T47D (cell line): ENCODE data around the gene LITAFD.
A peak's percentile ranks its signal among the peaks of the same experiment; 100 is the strongest.
"Not testable (repeated sequence)": the region's sequence is repeated elsewhere in the genome, so short reads cannot be mapped to it uniquely, and the experiment has no call there.

Source experiments
- DNase-seq, 2 experiments: peaks; one replicate each; pipeline versions ENCODE4 v3.0.0 to v3.0.0-alpha.2; 2011 to 2012; ENCODE audit warnings: low read depth in 1 of 2, low spot score in 1 of 2
- JUND ChIP-seq: IDR thresholded peaks from 2 replicates; pipeline ENCODE4 v1.6.1; 2012; ENCODE audit warnings: low read depth
- in situ Hi-C: cut with HindIII; loops from 2 replicates; pipeline ENCODE4 v1.10.0; 2016; ENCODE audit warnings: low sequenced_read_pairs, low pct_unique_long_range_greater_than_20kb

LITAFD gene

DNA sequence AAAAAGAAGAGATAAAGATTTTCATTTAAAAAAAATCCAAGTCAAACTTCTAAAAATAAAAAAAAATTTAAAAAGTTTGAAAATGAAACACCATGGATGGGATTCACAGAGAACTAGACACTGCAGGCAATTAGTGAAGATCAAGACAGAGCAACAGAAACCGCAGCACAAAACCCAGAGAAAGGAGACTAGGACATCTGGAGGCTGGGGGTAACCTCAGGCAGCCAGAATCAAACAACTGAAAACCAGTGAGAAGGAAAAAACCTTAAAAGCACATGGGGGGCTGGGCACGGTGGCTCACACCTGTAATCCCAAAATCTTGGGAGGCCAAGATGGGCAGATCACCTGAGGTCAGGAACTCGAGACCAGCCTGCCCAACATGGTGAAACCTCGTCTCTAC, 30.6 kb downstream of the LITAFD start:
- in situ Hi-C loops = no loop called here
- no peak for TF ChIP-seq JUND
- no peak for DNase-seq

DNA sequence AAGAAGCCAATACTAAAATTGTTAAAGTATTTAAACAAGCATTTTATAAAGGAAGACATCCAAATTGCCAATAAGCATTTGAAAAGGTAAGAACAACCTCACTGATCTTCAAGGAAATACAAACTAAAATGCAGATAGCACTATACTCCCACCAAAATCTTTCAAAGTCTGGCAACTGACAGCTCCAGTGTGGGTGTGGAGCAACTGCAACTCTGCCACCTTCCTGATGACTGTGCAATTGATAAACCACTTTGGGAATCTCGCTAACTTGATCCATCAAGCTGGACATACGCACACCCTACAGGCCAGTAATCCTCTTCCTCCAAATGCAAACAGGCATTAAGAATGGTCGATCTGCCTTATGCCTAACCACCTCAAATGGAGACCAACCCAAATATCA, 31.9 kb downstream of the LITAFD start:
- DNase-seq = no peak
- in situ Hi-C loops = no loop called here
- no peak for TF ChIP-seq JUND

DNA sequence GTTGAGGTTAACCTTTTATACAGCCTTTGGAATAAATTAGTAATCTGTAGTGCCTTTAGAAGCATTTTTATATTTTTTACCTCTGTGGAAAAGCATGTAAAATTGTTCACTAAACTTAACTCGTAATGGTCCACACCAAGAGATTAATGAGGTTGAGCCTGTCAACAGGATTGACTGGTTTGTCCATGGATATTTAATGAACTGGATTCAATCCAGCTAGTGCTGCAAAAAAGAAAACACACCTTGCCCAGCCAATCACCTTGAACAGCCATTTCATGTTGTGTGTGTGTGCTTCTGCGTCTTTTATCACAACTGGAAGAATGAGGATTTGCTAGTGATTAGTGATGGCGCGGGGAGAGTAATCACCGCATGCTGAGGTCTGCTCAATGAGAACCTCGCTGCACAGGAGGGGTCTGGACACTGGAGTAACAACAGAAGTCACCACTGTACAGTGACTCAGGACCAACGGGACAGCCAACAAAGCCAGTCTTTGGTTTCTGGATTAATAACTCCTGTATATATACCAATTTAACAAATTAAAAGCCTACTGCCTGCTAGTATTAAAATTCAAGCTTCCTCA, 33.7 kb downstream of the LITAFD start:
- TF ChIP-seq JUND = no peak
- in situ Hi-C loops = no loop called here
- DNase-seq = peak; percentile 21 to 65

DNA sequence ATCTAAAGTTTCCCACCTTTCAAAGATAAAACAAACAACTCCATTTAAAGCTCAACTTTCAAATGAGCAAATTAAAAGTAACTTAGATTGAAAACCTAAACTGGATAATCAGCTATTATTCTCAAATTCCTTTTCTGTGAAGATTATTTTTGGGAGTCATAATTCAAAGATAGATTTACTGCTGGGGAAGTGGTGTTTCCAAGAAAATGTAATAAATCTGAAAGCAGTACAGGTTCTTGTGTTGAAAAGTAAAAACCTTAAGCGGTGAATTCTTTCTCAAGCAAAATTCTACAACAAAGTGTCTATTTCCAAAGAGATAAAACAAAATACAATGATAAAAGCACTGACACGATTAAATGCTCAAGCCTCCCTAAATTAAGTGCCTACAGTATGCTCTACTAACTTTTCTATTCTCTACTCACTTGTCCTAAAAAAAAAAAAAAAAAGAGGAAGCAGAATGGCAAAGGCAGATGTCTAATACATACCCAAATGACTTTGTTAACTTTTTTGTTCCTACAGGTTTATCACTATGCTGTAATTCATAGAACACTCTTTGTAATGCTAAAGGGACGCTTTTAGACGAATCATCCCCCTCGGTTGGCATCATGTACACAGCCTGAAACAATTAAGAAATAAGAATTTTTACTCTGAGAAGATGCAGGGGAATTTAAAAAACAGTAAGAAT, 34.5 kb downstream of the LITAFD start:
- in situ Hi-C loops = no loop called here

DNA sequence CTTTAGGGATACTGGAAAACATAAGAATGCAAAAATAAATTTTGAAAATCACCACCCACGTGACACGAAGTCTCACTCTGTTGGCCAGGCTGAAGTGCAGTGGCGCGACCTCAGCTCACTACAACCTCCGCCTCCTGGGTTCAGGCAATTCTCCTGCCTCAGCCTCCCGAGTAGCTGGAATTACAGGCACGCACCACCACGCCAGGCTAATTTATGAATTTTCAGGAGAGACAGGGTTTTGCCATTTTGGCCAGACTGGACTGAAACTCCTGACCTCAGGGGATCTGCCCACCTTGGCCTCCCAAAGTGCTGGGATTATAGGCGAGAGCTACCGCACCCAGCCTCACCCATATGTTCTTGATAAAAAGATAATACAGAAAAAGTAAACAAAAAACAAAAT, 35.2 kb downstream of the LITAFD start:
- in situ Hi-C loops, DNase-seq: not testable (repeated sequence)

More for the DNA sequence above, 34.5 kb downstream of the LITAFD start:
- TF ChIP-seq JUND = no peak
- DNase-seq = no peak

DNA sequence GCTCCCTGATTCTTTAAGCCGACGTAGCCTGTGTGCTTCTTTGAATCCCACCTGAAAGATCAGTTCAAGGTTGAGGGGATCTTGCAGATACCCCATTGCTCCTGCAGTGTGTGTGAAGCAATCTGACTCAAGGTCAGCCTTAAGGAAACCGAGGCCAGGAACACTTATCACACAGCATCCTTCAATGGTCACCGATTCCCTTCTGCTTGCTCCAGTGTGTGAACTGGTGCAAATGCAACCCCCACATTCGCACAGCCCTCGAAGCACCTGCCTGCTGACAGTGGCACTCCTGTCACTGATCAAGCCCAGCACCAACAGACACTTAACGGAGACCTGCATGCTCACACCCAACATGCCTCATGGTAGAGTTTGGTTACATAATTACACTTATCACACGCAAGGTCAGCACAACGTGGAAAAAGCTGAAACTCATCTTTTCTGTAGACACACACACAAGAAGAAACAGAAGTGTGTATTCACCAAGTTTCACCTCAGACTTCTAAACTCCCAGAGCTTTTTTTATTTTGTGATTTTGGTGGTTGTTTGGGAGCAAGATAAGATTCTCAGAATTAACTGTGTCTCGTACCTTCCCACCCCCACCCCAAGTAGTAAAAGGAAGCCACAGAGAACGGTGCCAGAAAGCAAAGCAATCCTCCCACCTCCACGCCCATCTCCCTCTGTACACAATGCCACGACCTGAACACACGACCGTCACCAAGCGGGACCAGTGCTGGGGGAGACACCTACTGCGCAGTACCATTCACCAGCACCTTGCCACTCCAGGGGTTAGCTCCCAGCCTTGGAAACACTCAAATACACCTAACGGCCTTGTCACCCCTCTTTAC, 37.2 kb downstream of the LITAFD start:
- TF ChIP-seq JUND = no peak
- DNase-seq = no peak
- in situ Hi-C loops = no loop called here

DNA sequence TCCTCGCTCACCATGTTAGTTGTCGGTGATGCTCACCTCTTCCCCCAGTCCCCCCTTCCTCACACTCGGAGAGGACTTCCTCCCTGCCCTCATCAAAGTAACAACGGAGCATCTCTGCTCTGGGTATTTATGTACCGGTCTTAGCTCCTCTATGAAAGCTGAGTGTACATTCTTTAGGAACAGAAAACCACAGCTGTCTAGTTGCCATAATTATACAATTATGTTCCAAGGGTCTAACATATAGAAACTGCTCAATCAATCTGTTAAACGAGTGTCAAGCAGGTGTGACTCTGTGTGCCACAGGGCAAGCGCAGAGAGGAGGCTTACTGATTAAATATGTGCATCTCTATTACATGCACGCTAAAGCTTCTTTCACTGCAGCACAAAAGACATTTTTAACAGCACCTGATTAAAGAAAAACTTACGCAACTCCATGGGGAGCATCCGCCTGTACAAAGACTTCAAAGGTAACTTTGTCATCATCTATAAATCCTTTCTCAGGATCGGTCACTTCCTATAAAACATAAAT, 37.8 kb downstream of the LITAFD start:
- no peak for DNase-seq
- in situ Hi-C loops = no loop called here
- TF ChIP-seq JUND = no peak

DNA sequence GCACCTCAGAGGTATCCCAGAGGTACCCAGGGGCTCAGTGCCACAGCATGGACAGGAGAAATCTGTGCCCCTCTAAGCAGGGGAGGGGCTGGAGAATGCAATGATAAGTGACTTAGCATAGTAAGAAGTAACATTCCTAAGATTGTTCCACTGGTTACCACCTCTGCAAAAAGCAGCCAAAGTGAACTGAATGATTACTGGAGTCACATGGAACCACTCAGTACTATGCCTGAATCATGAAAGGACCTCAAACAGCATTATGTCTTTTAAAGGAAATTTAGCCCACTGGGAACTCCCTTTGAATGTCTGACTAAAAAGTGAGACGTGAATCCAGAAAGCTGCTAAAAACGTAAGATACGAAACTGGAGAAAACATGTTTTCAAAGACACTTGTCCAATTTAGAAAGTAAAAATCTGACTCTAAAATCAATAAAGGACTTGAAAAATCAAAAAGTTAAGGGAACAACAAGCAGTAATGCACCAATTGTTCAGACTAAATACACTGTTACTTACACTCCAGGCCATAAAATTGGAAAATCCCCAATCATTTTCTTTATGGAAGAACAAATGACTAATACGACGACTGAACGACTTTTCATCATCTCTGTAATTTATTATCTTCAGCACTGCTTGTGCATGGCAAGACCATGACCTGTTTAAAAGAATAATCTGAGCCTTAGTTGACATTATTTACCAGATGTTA, 38.6 kb downstream of the LITAFD start:
- no peak for DNase-seq
- in situ Hi-C loops = no loop called here
- no peak for TF ChIP-seq JUND

DNA sequence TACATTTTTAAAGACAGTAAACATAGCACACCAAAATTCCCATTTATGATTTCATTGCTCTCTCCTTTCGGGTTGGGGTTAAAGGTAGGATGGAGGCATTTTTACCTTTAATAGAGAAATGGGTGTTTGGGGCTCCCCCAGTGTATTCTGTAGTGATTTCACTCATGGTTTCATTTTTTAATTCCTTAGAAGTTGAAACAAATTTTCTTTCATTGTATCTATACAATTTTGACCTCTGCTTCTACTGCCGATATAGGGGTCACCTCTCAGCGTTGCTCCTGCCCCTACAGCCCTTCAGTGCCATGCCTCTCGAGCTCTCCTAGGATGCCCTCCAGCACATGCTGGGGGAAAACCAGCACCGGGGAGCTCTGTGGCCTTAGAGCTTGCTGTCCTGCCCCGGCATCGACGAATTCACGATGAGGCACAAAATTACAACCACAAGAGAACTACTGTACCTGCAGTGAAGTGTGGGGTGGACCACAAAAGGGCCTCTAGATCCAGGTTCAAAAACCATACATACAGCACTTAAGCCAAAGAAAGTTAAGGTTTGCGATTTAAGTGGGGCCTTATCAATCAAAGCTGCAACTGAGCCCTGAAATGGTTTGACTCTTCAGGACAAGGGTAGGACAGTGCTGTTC, 39.3 kb downstream of the LITAFD start:
- no peak for DNase-seq
- no peak for TF ChIP-seq JUND
- in situ Hi-C loops = no loop called here

DNA sequence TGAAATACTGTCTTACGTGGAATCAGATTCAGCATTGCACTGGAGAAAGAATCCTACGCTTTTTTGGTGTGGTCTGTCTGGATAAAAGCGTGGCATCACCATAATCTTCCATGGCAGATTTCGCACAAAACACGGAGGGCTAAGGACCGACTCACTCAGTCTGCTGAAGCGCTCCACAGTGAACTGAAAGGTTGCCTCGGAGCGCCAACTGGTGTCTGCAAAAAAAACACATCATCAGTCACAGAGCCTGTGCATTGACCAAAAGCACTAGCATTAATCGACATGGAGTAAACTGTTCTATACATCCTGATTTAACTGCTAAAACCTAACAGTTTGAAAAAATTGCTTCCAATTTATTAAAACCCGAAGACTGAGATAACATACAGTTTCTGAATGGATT, 41.0 kb downstream of the LITAFD start:
- no peak for TF ChIP-seq JUND
- DNase-seq = no peak
- in situ Hi-C loops = no loop called here

DNA sequence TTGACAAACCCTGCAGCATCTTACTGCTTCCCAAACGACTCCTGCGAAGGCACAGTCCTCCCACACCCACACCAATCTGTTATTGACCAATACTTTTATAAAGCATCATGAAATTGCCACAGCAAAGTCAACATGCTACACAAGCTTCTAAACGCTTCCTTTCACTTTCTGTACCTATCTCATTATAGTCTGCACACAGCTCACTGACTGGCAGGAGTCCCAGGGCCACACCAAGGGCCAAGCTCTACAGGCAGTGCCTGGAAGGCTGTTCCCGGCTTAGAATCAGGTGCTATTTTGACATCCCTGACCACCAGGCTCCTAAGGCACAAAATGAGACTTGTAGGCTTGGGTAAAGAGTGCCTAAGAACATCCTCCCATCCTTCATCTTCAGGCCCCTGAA, 42.1 kb downstream of the LITAFD start:
- no peak for TF ChIP-seq JUND
- in situ Hi-C loops = no loop called here
- DNase-seq = no peak

DNA sequence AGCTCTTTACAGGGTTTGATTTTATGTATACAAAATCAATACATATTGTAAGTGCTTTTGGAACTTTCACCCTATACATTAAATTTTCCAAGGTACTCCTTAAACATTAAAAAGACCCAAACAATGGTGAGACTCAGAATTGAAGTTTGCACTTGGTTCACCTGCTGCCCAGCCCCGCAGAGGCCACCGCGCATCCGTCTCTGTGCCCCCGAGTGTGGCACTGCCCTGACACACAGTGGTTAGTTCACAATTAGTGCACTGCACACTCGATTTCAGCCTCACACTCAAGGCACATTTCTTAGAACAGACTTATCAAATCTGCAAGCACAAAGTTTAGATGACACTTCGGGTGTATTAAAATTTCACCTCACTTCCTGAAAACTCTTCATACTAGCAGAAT, 43.3 kb downstream of the LITAFD start:
- DNase-seq = no peak
- in situ Hi-C loops = no loop called here
- no peak for TF ChIP-seq JUND

DNA sequence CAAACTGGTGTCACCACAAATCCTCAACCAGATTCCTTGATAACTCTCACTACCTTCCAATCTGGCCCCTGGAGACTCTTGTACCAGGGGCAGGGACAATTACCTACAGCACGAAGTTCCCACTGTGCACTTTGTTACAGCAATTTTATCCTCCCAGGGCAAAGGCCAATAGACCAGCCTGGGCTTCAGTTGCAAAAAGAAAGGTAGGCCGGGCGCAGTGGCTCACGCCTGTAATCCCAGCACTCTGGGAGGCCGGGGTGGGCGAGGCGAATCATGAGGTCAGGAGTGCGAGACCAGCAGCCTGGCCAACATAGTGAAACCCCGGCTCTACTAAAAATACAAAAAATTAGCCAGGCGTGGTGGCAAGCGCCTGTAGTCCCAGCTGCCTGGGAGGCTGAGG, 44.7 kb downstream of the LITAFD start:
- DNase-seq = no peak
- no peak for TF ChIP-seq JUND
- in situ Hi-C loops = no loop called here
